ENCODE results near the gene CTAGE8. TPM values are rescaled to one million over a fixed set of nuclear protein-coding genes. Genes with fewer than 3 reads are reported as not detected.
"Not testable (repeated sequence)": the region's sequence is repeated elsewhere in the genome, so short reads cannot be mapped to it uniquely, and the experiment has no call there.

CTAGE8 gene
- total RNA-seq, 2 experiments from 2014 or later: 0.17 to 0.30 TPM

GRCh38 chr7:144256112-144256511 lies 13.0 kb downstream of the CTAGE8 start:
- H3K4me1 Mint-ChIP-seq (ENCODE audit: low read depth): no peaks in the 10 kb centered on the region
- H3K9me3 Mint-ChIP-seq: no peaks in the 10 kb centered on the region
- ChIA-PET CTCF (no interaction called here), POLR2A (no interaction called here)
- no peaks in the 10 kb centered on the region for H3K27me3 Mint-ChIP-seq
- Histone ChIP-seq H3K4me1 (ENCODE audit: insufficient read depth, low read length) (no peaks in the 10 kb centered on the region), H3K27ac (ENCODE audit: low read depth in 1 of 2, low read length in 2 of 2) (no peak overlapping the region), H3K36me3 (ENCODE audit: insufficient read depth, low read length) (no peaks in the 10 kb centered on the region), H3K27me3 (ENCODE audit: control insufficient read depth in 1 of 2, insufficient read depth in 2 of 2, low read length in 2 of 2) (no peaks in the 10 kb centered on the region), H3K9me3 (ENCODE audit: control insufficient read depth in 1 of 2, insufficient read depth in 1 of 2, low read length in 2 of 2) (no peaks in the 10 kb centered on the region), H3K4me3 (ENCODE audit: low read length) (no peak overlapping the region)
- no peaks in the 10 kb centered on the region for H3K36me3 Mint-ChIP-seq (ENCODE audit: low read depth)
- TF ChIP-seq, protein P1, sequence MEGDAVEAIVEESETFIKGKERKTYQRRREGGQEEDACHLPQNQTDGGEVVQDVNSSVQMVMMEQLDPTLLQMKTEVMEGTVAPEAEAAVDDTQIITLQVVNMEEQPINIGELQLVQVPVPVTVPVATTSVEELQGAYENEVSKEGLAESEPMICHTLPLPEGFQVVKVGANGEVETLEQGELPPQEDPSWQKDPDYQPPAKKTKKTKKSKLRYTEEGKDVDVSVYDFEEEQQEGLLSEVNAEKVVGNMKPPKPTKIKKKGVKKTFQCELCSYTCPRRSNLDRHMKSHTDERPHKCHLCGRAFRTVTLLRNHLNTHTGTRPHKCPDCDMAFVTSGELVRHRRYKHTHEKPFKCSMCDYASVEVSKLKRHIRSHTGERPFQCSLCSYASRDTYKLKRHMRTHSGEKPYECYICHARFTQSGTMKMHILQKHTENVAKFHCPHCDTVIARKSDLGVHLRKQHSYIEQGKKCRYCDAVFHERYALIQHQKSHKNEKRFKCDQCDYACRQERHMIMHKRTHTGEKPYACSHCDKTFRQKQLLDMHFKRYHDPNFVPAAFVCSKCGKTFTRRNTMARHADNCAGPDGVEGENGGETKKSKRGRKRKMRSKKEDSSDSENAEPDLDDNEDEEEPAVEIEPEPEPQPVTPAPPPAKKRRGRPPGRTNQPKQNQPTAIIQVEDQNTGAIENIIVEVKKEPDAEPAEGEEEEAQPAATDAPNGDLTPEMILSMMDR (IDR thresholded peaks at IDR 0.05): no peak
- no peak for ATAC-seq (ENCODE audit: poor library complexity)
- DNase-seq: no peak
- intact Hi-C loops (cut with DNase I, micrococcal nuclease): no loop called here
- no peak overlapping the region for H3K27ac Mint-ChIP-seq
- no peak overlapping the region for H3K4me3 Mint-ChIP-seq

GRCh38 chr7:144255471-144255897 lies 13.6 kb downstream of the CTAGE8 start:
- Mint-ChIP-seq H3K4me1 (ENCODE audit: low read depth) (no peaks in the 10 kb centered on the region), H3K4me3 (no peak overlapping the region)

GRCh38 chr7:144252307-144252706 lies 16.8 kb downstream of the CTAGE8 start:
- CTCF ChIA-PET; POLR2A ChIA-PET; DNase-seq; H3K9me3 Mint-ChIP-seq; H3K4me3 Mint-ChIP-seq; H3K27me3 ChIP-seq (ENCODE audit: control insufficient read depth in 1 of 2, insufficient read depth in 2 of 2, low read length in 2 of 2); H3K27ac Mint-ChIP-seq; H3K27ac ChIP-seq (ENCODE audit: low read depth in 1 of 2, low read length in 2 of 2); H3K36me3 Mint-ChIP-seq (ENCODE audit: low read depth); intact Hi-C loops (cut with DNase I, micrococcal nuclease); H3K4me1 Mint-ChIP-seq (ENCODE audit: low read depth); ATAC-seq (ENCODE audit: poor library complexity); H3K4me3 ChIP-seq (ENCODE audit: low read length); H3K9me3 ChIP-seq (ENCODE audit: control insufficient read depth in 1 of 2, insufficient read depth in 1 of 2, low read length in 2 of 2); H3K27me3 Mint-ChIP-seq; H3K4me1 ChIP-seq (ENCODE audit: insufficient read depth, low read length); H3K36me3 ChIP-seq (ENCODE audit: insufficient read depth, low read length): not testable (repeated sequence)

More at GRCh38 chr7:144255471-144255897, 13.6 kb downstream of the CTAGE8 start:
- intact Hi-C loops (cut with DNase I, micrococcal nuclease): no loop called here
- Histone ChIP-seq H3K36me3 (ENCODE audit: insufficient read depth, low read length) (no peaks in the 10 kb centered on the region), H3K4me1 (ENCODE audit: insufficient read depth, low read length) (no peaks in the 10 kb centered on the region), H3K4me3 (ENCODE audit: low read length) (no peak overlapping the region), H3K27ac (ENCODE audit: low read depth in 1 of 2, low read length in 2 of 2) (no peak overlapping the region), H3K27me3 (ENCODE audit: control insufficient read depth in 1 of 2, insufficient read depth in 2 of 2, low read length in 2 of 2) (no peaks in the 10 kb centered on the region), H3K9me3 (ENCODE audit: control insufficient read depth in 1 of 2, insufficient read depth in 1 of 2, low read length in 2 of 2) (no peaks in the 10 kb centered on the region)
- Mint-ChIP-seq H3K27me3 (no peaks in the 10 kb centered on the region), H3K36me3 (ENCODE audit: low read depth) (no peaks in the 10 kb centered on the region), H3K27ac (no peak overlapping the region), H3K9me3 (no peaks in the 10 kb centered on the region)
- CTCF ChIA-PET: no interaction called here
- TF ChIP-seq, protein P1 (IDR thresholded peaks at IDR 0.05): no peak
- ATAC-seq (ENCODE audit: poor library complexity) (no peak), DNase-seq (peak in 1 of 14 experiments; percentile 5)
- POLR2A ChIA-PET: no interaction called here

DNA sequence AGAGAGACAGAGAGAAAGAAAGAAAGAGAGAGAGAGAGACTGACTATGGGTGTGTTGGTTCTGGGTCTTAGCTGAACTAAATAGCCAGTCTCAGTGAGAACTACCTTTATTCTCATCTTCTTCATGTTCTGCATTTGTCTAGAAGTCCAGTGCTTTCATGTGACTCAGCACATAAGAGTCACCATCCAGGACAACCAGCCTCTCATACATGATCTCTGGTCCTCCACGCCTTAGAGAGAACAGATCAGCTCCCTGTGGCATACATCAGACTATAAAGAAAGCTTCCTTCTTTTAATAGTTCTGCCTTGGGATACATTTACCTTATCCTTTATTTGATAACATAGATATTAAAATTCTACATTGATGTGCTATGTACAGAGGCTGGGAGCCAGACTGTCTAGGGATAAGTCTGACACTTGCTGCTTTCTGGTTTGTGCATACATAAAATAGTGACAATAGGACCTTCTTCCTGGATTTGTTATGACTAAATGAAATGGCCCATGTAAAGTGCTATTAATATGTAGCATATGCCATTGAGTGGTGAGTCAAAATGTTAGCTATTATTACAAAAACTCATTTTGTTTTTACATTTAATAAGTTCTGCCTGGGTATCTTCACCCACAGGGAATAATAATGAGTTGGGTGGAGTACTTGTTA lies 21.3 kb downstream of the CTAGE8 start:
- CTCF ChIA-PET; H3K36me3 Mint-ChIP-seq (ENCODE audit: low read depth); H3K9me3 Mint-ChIP-seq; H3K4me1 ChIP-seq (ENCODE audit: insufficient read depth, low read length); POLR2A ChIA-PET; H3K27ac Mint-ChIP-seq; H3K27me3 Mint-ChIP-seq; H3K27me3 ChIP-seq (ENCODE audit: control insufficient read depth in 1 of 2, insufficient read depth in 2 of 2, low read length in 2 of 2); intact Hi-C loops (cut with DNase I, micrococcal nuclease); H3K9me3 ChIP-seq (ENCODE audit: control insufficient read depth in 1 of 2, insufficient read depth in 1 of 2, low read length in 2 of 2); DNase-seq; H3K4me1 Mint-ChIP-seq (ENCODE audit: low read depth); H3K36me3 ChIP-seq (ENCODE audit: insufficient read depth, low read length); H3K4me3 Mint-ChIP-seq; H3K4me3 ChIP-seq (ENCODE audit: low read length); ATAC-seq (ENCODE audit: poor library complexity); H3K27ac ChIP-seq (ENCODE audit: low read depth in 1 of 2, low read length in 2 of 2): not testable (repeated sequence)

DNA sequence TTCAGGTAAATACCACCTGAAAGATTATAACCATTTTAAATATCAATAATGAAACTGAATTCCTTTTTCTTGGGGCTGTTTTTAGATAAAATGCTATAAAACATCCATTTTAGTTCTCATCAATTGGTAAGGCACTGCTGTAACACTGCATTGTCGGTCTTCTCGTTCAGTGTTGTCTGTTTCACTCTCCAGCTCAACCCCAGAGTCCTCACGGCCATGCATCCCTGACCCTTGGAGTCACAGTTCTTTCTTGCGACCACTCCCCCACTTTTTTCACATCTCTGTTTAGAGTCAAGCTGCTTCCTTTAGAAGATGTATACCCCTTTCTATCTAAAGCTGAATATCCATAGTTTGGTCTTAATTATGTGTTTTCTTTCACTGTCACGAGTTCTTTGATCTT lies 22.1 kb downstream of the CTAGE8 start:
- H3K9me3 ChIP-seq (ENCODE audit: control insufficient read depth in 1 of 2, insufficient read depth in 1 of 2, low read length in 2 of 2); H3K27ac Mint-ChIP-seq; H3K4me3 Mint-ChIP-seq; H3K4me1 Mint-ChIP-seq (ENCODE audit: low read depth); H3K4me3 ChIP-seq (ENCODE audit: low read length); H3K36me3 ChIP-seq (ENCODE audit: insufficient read depth, low read length); H3K36me3 Mint-ChIP-seq (ENCODE audit: low read depth); CTCF ChIA-PET; ATAC-seq (ENCODE audit: poor library complexity); H3K9me3 Mint-ChIP-seq; DNase-seq; H3K4me1 ChIP-seq (ENCODE audit: insufficient read depth, low read length); H3K27me3 Mint-ChIP-seq; intact Hi-C loops (cut with DNase I, micrococcal nuclease); H3K27ac ChIP-seq (ENCODE audit: low read depth in 1 of 2, low read length in 2 of 2); H3K27me3 ChIP-seq (ENCODE audit: control insufficient read depth in 1 of 2, insufficient read depth in 2 of 2, low read length in 2 of 2); POLR2A ChIA-PET: not testable (repeated sequence)

GRCh38 chr7:144245372-144245771 lies 23.7 kb downstream of the CTAGE8 start:
- intact Hi-C loops (cut with DNase I, micrococcal nuclease); H3K36me3 ChIP-seq (ENCODE audit: insufficient read depth, low read length); H3K36me3 Mint-ChIP-seq (ENCODE audit: low read depth); DNase-seq; H3K9me3 Mint-ChIP-seq; CTCF ChIA-PET; H3K27me3 ChIP-seq (ENCODE audit: control insufficient read depth in 1 of 2, insufficient read depth in 2 of 2, low read length in 2 of 2); H3K4me3 ChIP-seq (ENCODE audit: low read length); H3K4me1 ChIP-seq (ENCODE audit: insufficient read depth, low read length); H3K4me3 Mint-ChIP-seq; ATAC-seq (ENCODE audit: poor library complexity); H3K4me1 Mint-ChIP-seq (ENCODE audit: low read depth); H3K27ac ChIP-seq (ENCODE audit: low read depth in 1 of 2, low read length in 2 of 2); H3K27ac Mint-ChIP-seq; POLR2A ChIA-PET; H3K27me3 Mint-ChIP-seq; H3K9me3 ChIP-seq (ENCODE audit: control insufficient read depth in 1 of 2, insufficient read depth in 1 of 2, low read length in 2 of 2): not testable (repeated sequence)

Measured in CD4-positive, alpha-beta T cell (primary cell).